ENCODE data around the gene SIDT2. TPM values are rescaled to one million over a fixed set of nuclear protein-coding genes. Genes with fewer than 3 reads are reported as not detected.

Gene SIDT2
- total RNA-seq, 2 donors from 2014 or later, result 39.3 to 43.0 TPM

DNA sequence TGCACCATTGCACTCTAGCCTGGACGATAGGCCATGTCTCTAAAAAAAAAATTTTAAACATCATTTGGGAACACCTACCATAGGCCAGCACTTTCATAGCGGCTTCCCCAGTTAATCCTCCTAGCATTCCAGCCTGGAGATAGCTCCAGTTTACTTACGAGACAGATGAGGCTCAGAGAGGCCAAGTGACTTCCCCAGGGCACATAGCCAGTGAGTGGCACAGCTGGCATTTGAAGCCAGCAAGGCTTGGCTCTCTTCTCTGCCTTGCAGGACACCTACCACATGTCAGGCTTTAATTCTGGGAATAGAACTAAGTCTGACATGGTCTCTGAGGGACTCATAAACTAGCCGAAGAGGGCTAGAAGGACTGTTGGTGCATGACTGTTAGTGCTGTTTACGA, 15.7 kb downstream of the SIDT2 start:
- Mint-ChIP-seq H3K9me3 (no peaks in the 10 kb centered on the region), H3K27ac (no peak overlapping the region), H3K27me3 (ENCODE audit: insufficient read depth) (no peaks in the 10 kb centered on the region), H3K4me3 (no peak overlapping the region), H3K36me3 (ENCODE audit: low read depth) (peaks cover 31% of the 10 kb centered on the region), H3K4me1 (peaks cover 15% of the 10 kb centered on the region)
- H3K9ac ChIP-seq (ENCODE audit: extremely low read depth, low read length, poor library complexity, severe bottlenecking), result no peak overlapping the region
- DNase-seq, result no peak
- TF ChIP-seq CTCF (conservative IDR thresholded peaks at IDR 0.05), result no peak
- H3K36me3 ChIP-seq (ENCODE audit: control insufficient read depth, insufficient read depth, low read length), result peaks cover 6% of the 10 kb centered on the region
- H3K4me3 ChIP-seq (ENCODE audit: low read length), result no peak overlapping the region
- no peaks in the 10 kb centered on the region for H3K27me3 ChIP-seq (ENCODE audit: control insufficient read depth, insufficient read depth, low read length, poor library complexity, severe bottlenecking)
- H3K4me1 ChIP-seq (ENCODE audit: control insufficient read depth, insufficient read depth, low read length), result peaks cover 8% of the 10 kb centered on the region
- no peaks in the 10 kb centered on the region for H3K9me3 ChIP-seq (ENCODE audit: control insufficient read depth, low read length)
- WGBS, 2 experiments (ENCODE audit: insufficient coverage in 1 of 2, insufficient read length in 1 of 2), result 80 to 90% methylated on average over 5 of the region's 5 CpGs
- no peak overlapping the region for H3K27ac ChIP-seq (ENCODE audit: low read depth, low read length)

DNA sequence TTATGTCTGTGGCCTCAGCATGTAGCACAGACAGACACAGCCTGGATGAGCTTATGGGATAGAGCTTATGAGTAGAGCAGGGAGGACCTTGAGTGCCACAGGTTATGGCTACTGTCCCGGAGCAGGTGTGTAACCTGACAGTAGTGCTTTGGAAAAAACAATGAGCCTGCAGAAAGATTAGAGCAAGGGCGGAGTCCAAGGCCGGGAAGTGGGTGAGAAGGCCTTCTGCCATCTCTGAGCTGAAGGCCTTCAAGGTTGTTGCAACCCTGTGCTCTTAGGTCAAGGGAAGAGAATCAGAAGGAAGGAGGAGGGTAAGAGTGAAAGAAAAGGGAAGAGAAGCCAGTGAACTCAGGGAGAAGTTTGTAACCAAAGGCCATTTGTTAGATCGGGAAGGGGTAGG, 16.7 kb downstream of the SIDT2 start:
- 90 to 92% methylated on average over 4 of the region's 4 CpGs for WGBS, 2 experiments (ENCODE audit: insufficient coverage in 1 of 2, insufficient read length in 1 of 2)
- no peaks in the 10 kb centered on the region for H3K27me3 Mint-ChIP-seq (ENCODE audit: insufficient read depth)
- no peak overlapping the region for H3K4me3 Mint-ChIP-seq
- DNase-seq, result no peak
- H3K27ac Mint-ChIP-seq, result no peak overlapping the region
- H3K9ac ChIP-seq (ENCODE audit: extremely low read depth, low read length, poor library complexity, severe bottlenecking), result no peak overlapping the region
- no peaks in the 10 kb centered on the region for H3K36me3 ChIP-seq (ENCODE audit: control insufficient read depth, insufficient read depth, low read length)
- H3K4me3 ChIP-seq (ENCODE audit: low read length), result no peak overlapping the region
- no peaks in the 10 kb centered on the region for H3K27me3 ChIP-seq (ENCODE audit: control insufficient read depth, insufficient read depth, low read length, poor library complexity, severe bottlenecking)
- peaks cover 10% of the 10 kb centered on the region for H3K4me1 ChIP-seq (ENCODE audit: control insufficient read depth, insufficient read depth, low read length)
- H3K27ac ChIP-seq (ENCODE audit: low read depth, low read length), result no peak overlapping the region
- H3K9me3 Mint-ChIP-seq, result no peaks in the 10 kb centered on the region
- TF ChIP-seq CTCF (conservative IDR thresholded peaks at IDR 0.05), result no peak
- peaks cover 23% of the 10 kb centered on the region for H3K4me1 Mint-ChIP-seq
- no peaks in the 10 kb centered on the region for H3K9me3 ChIP-seq (ENCODE audit: control insufficient read depth, low read length)
- H3K36me3 Mint-ChIP-seq (ENCODE audit: low read depth), result peaks cover 31% of the 10 kb centered on the region

DNA sequence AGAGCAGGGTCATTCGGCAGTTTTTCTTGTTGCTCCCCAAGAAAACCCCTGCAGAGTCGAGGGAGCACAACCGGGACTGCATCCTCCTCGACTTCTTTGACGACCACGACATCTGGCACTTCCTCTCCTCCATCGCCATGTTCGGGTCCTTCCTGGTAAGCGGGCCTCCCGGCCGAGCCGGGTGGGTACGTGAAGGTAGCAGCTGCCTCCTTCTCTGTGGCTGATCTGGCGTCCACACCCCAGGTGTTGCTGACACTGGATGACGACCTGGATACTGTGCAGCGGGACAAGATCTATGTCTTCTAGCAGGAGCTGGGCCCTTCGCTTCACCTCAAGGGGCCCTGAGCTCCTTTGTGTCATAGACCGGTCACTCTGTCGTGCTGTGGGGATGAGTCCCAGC, 17.2 kb downstream of the SIDT2 start:
- peaks cover 28% of the 10 kb centered on the region for H3K4me1 Mint-ChIP-seq
- Histone ChIP-seq H3K4me1 (ENCODE audit: control insufficient read depth, insufficient read depth, low read length) (peaks cover 10% of the 10 kb centered on the region), H3K9ac (ENCODE audit: extremely low read depth, low read length, poor library complexity, severe bottlenecking) (no peak overlapping the region), H3K27me3 (ENCODE audit: control insufficient read depth, insufficient read depth, low read length, poor library complexity, severe bottlenecking) (no peaks in the 10 kb centered on the region), H3K9me3 (ENCODE audit: control insufficient read depth, low read length) (no peaks in the 10 kb centered on the region), H3K27ac (ENCODE audit: low read depth, low read length) (no peak overlapping the region), H3K36me3 (ENCODE audit: control insufficient read depth, insufficient read depth, low read length) (no peaks in the 10 kb centered on the region), H3K4me3 (ENCODE audit: low read length) (no peak overlapping the region)
- H3K27me3 Mint-ChIP-seq (ENCODE audit: insufficient read depth), result no peaks in the 10 kb centered on the region
- DNase-seq, result no peak
- no peaks in the 10 kb centered on the region for H3K9me3 Mint-ChIP-seq
- H3K4me3 Mint-ChIP-seq, result no peak overlapping the region
- no peak overlapping the region for H3K27ac Mint-ChIP-seq
- H3K36me3 Mint-ChIP-seq (ENCODE audit: low read depth), result peaks cover 27% of the 10 kb centered on the region
- no peak for TF ChIP-seq CTCF (conservative IDR thresholded peaks at IDR 0.05)
- 93 to 96% methylated on average over 19 of the region's 19 CpGs for WGBS, 2 experiments (ENCODE audit: insufficient coverage in 1 of 2, insufficient read length in 1 of 2)
